H1 (cell line): ENCODE data around the gene CRYBG1. TPM values are rescaled to one million over a fixed set of nuclear protein-coding genes. Genes with fewer than 3 reads are reported as not detected.

Experiments used
- ASH2L ChIP-seq: fragments of 200-600, 300-600 bp; sonication (generic); IDR thresholded peaks from one replicate; pipeline ENCODE4 v1.7.1; 2017; ENCODE audit warnings: low read length
- CEBPB ChIP-seq: IDR thresholded peaks from 2 replicates; pipeline ENCODE4 v1.6.1; 2012; ENCODE audit warnings: low read depth, low read length
- CHD2 ChIP-seq: IDR thresholded peaks from 2 replicates; pipeline ENCODE4 v1.6.1; 2012; ENCODE audit warnings: low read length, improper control_type of control experiment
- CHD7 ChIP-seq: fragments of 300-600 bp; sonication (generic); IDR thresholded peaks from 2 replicates; pipeline ENCODE4 v1.7.1; 2012; ENCODE audit warnings: low read length, moderate library complexity, mild to moderate bottlenecking, inconsistent platforms; ENCODE audit not compliant: insufficient replicate concordance
- KDM4A ChIP-seq: IDR thresholded peaks from one replicate; pipeline ENCODE4 v1.7.1; 2012; ENCODE audit warnings: low read depth, mild to moderate bottlenecking, moderate library complexity, low read length, inconsistent platforms; ENCODE audit not compliant: severe bottlenecking
- MAX ChIP-seq: IDR thresholded peaks from 2 replicates; pipeline ENCODE4 v1.6.1; 2012; ENCODE audit warnings: inconsistent platforms
- NANOG ChIP-seq: IDR thresholded peaks from 2 replicates; pipeline ENCODE4 v1.6.1; 2011; ENCODE audit warnings: low read length, low read depth, mild to moderate bottlenecking, inconsistent platforms; ENCODE audit not compliant: insufficient read depth, poor library complexity, severe bottlenecking
- RBBP5 ChIP-seq: IDR thresholded peaks from 2 replicates; pipeline ENCODE4 v1.7.1; 2012; ENCODE audit warnings: low read depth, mild to moderate bottlenecking, inconsistent platforms, low read length, moderate library complexity, borderline replicate concordance
- TAF1 ChIP-seq: IDR thresholded peaks from 2 replicates; pipeline ENCODE4 v1.6.1; 2011; ENCODE audit warnings: mild to moderate bottlenecking, low read depth, low read length
- TBP ChIP-seq: IDR thresholded peaks from 2 replicates; pipeline ENCODE4 v1.6.1; 2011; ENCODE audit warnings: low read depth, low read length, improper control_type of control experiment
- polyA plus RNA-seq, 7 experiments: library from polyadenylated mRNA; depleted of rRNA in 3 of 7; stranded (reverse) in 5 of 7; unstranded in 2 of 7; fragments of >200 nt in 5 of 7; fragments of 200-250 nt in 2 of 7; gene quantifications; 1 replicate in 5 of 7; 2 replicates in 1 of 7; 4 replicates in 1 of 7; pipeline versions ENCODE4 v1.2.1 to v1.2.3, GENCODE V29; 2011 to 2013; ENCODE audit warnings: missing spikeins in 2 of 7, mixed read lengths in 2 of 7
- total RNA-seq: library from RNA; stranded (reverse); fragmentation: NEBNext Ultra II Directional; extraction: Animal tissue kit (Norgen Biotek cat#: 25700); gene quantifications from 2 replicates; pipeline ENCODE4 v1.2.1, GENCODE V29; 2021

The CRYBG1 gene
- total and polyA plus RNA-seq, 2 of the 8 experiments (the other 6 are each of a cell fraction or from before 2014, with no cell fraction given): 2.2 to 11.6 TPM

GRCh38 chr6:106591111-106591825 is 230.8 kb downstream of the CRYBG1 start (continued):
- TF ChIP-seq CHD7: no peak
- no peak for TF ChIP-seq CEBPB
- TF ChIP-seq NANOG: no peak
- TF ChIP-seq ASH2L: no peak
- TF ChIP-seq MAX: no peak
- no peak for TF ChIP-seq KDM4A
- TF ChIP-seq CHD2: no peak
- TF ChIP-seq RBBP5: no peak
- TF ChIP-seq TAF1: no peak
- TF ChIP-seq TBP: no peak
